Tibial nerve (tissue), 4 donors: Measurements from ENCODE around the gene MFN1.

ENCODE experiments used
- EP300 ChIP-seq, 2 donors: sonication (generic); formaldehyde crosslinking; IDR thresholded peaks; one replicate each; pipeline ENCODE4 v1.6.1; 2017; ENCODE audit warnings: antibody characterized with exemption in 2 of 2, mild to moderate bottlenecking in 1 of 2
- POLR2A ChIP-seq, 2 donors: fragments of 450-650 bp; IDR thresholded peaks; one replicate each; pipeline ENCODE4 v1.6.1; 2017; ENCODE audit warnings: antibody characterized with exemption in 2 of 2, mild to moderate bottlenecking in 2 of 2, moderate library complexity in 2 of 2
- TF ChIP-seq, protein P1 (sequence below), 5 experiments: fragments of 200-600 bp in 3 of 5; fragments of 450-650 bp in 2 of 5; sonication (generic) in 3 of 5; IDR thresholded peaks; one replicate each; pipeline ENCODE4 v1.5.1; 2016 to 2019; ENCODE audit warnings: antibody characterized with exemption in 5 of 5, mild to moderate bottlenecking in 3 of 5, moderate library complexity in 2 of 5

DNA sequence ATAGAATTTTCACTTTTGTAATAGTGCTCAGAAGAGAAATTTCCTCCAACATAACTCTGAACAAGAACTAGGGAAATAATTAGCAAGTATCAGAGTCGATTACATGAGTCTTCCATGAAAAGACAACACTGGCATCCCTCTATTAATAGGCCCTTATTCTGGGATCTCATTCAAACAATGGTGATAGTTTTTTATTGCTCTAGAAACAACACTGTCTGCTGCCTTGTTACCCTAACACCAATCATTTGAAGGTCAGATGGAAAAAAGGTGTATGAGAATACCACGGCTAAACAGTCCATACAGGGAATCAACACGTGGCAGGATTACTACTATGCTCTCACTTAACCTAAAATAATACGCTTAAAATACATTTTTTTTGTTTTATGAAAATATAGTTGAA is 67.9 kb downstream of the MFN1 start:
- TF ChIP-seq, protein P1, sequence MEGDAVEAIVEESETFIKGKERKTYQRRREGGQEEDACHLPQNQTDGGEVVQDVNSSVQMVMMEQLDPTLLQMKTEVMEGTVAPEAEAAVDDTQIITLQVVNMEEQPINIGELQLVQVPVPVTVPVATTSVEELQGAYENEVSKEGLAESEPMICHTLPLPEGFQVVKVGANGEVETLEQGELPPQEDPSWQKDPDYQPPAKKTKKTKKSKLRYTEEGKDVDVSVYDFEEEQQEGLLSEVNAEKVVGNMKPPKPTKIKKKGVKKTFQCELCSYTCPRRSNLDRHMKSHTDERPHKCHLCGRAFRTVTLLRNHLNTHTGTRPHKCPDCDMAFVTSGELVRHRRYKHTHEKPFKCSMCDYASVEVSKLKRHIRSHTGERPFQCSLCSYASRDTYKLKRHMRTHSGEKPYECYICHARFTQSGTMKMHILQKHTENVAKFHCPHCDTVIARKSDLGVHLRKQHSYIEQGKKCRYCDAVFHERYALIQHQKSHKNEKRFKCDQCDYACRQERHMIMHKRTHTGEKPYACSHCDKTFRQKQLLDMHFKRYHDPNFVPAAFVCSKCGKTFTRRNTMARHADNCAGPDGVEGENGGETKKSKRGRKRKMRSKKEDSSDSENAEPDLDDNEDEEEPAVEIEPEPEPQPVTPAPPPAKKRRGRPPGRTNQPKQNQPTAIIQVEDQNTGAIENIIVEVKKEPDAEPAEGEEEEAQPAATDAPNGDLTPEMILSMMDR (IDR thresholded peaks at IDR 0.05): no peak
- TF ChIP-seq POLR2A (IDR thresholded peaks at IDR 0.05) (no peak), EP300 (IDR thresholded peaks at IDR 0.05) (no peak)
